Central memory CD8-positive, alpha-beta T cell (primary cell): ENCODE measurements around the gene PCSK1.
"Not testable (repeated sequence)": the region's sequence is repeated elsewhere in the genome, so short reads cannot be mapped to it uniquely, and the experiment has no call there.

Experiments
- ATAC-seq: fragments of 150-1000 bp; cut with Tn5 transposase; replicated peaks from 2 replicates; pipeline ENCODE4 v1.10.0; 2022; ENCODE audit warnings: mild to moderate bottlenecking, moderate FRiP score, moderate number of reproducible peaks; ENCODE audit not compliant: poor library complexity, severe bottlenecking; ENCODE audit errors: extremely low read depth
- DNase-seq, 2 donors: peaks; one replicate each; pipeline ENCODE4 v3.0.0; 2021; ENCODE audit warnings: low spot score in 2 of 2
- H3K27ac Mint-ChIP-seq: one replicate; pipeline ENCODE4 v1.8.0; 2022; ENCODE audit warnings: low read depth, mild to moderate bottlenecking, moderate library complexity, mixed read lengths
- H3K27me3 Mint-ChIP-seq: one replicate; pipeline ENCODE4 v1.8.0; 2022; ENCODE audit warnings: mixed read lengths
- H3K36me3 Mint-ChIP-seq: one replicate; pipeline ENCODE4 v1.8.0; 2022; ENCODE audit warnings: mild to moderate bottlenecking, moderate library complexity, mixed read lengths; ENCODE audit not compliant: insufficient read depth
- H3K4me1 Mint-ChIP-seq: one replicate; pipeline ENCODE4 v1.8.0; 2022; ENCODE audit warnings: mixed read lengths
- H3K4me3 Mint-ChIP-seq: one replicate; pipeline ENCODE4 v1.8.0; 2022; ENCODE audit warnings: mild to moderate bottlenecking, moderate library complexity, mixed read lengths
- H3K9me3 Mint-ChIP-seq: one replicate; pipeline ENCODE4 v1.8.0; 2022; ENCODE audit warnings: mixed read lengths

Gene PCSK1

GRCh38 chr5:96410013-96410412 is 23.0 kb downstream of the PCSK1 start:
- Mint-ChIP-seq H3K4me3 (no peak overlapping the region), H3K27ac (no peak overlapping the region), H3K27me3 (peaks cover 30% of the 10 kb centered on the region), H3K4me1 (no peaks in the 10 kb centered on the region), H3K36me3 (no peaks in the 10 kb centered on the region), H3K9me3 (no peaks in the 10 kb centered on the region)
- no peak for DNase-seq
- no peak for ATAC-seq

DNA sequence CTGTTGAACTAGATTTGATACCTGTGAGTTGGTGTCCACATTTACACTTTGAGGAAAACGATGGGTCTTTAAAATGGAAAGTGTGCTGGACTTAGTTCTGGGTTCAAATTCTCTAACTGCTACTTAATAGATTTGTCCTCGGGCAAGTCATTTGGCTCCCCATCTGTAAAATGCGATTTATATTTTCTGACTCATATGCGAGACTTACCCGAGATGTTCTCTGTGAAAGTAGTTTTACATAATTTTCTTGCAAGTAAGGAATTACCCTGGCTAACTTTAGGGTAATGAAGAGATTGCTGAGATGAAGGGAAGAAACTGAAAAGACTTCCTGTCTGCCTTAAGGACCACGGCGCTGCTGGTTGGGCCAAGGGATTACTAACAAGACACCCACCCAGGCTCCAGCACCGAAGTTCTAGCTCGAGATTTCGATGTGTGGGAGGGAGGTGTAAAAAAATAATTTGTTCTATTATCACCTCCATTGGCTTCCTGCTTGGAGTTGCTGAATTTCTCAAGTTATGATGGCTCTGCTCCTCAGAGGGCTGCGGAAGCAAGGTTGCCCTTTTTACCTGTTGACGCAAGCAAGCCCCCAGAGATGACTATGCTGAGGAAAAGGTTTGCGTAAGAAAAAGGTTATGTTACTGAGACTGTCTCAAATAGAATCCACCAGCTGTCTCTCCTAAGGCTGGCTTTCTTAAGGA is 24.1 kb downstream of the PCSK1 start:
- Mint-ChIP-seq H3K36me3 (no peaks in the 10 kb centered on the region), H3K9me3 (no peaks in the 10 kb centered on the region), H3K27ac (no peak overlapping the region), H3K4me3 (no peak overlapping the region), H3K4me1 (no peaks in the 10 kb centered on the region), H3K27me3 (peaks cover 30% of the 10 kb centered on the region)
- DNase-seq (no peak), ATAC-seq (no peak)

- Mint-ChIP-seq H3K36me3 (no peaks in the 10 kb centered on the region), H3K4me3 (no peak overlapping the region), H3K4me1 (no peaks in the 10 kb centered on the region), H3K27me3 (peaks cover 30% of the 10 kb centered on the region), H3K27ac (no peak overlapping the region), H3K9me3 (no peaks in the 10 kb centered on the region)
- ATAC-seq (no peak), DNase-seq (no peak)
Observed at GRCh38 chr5:96408210-96408777, 24.8 kb downstream of the PCSK1 start.

DNA sequence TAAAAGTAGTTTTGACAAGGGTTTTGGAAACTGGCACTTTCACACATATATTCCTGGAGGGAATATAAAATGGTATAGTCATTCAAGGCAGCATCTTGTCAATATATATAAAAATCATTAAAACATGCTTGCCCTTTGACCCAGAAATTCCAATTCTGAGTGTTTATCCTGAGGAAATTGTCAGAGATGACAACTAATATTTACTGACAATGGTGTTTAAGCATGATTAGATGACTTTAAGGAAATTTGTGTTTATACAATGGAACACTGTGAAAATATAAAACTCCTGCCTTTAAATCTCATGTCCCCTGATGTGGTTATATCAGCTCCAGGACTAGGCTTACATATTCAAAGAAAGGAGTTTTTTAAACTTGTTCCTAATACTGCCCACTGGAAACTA is 25.6 kb downstream of the PCSK1 start:
- ATAC-seq: no peak
- no peak overlapping the region for H3K27ac Mint-ChIP-seq

DNA sequence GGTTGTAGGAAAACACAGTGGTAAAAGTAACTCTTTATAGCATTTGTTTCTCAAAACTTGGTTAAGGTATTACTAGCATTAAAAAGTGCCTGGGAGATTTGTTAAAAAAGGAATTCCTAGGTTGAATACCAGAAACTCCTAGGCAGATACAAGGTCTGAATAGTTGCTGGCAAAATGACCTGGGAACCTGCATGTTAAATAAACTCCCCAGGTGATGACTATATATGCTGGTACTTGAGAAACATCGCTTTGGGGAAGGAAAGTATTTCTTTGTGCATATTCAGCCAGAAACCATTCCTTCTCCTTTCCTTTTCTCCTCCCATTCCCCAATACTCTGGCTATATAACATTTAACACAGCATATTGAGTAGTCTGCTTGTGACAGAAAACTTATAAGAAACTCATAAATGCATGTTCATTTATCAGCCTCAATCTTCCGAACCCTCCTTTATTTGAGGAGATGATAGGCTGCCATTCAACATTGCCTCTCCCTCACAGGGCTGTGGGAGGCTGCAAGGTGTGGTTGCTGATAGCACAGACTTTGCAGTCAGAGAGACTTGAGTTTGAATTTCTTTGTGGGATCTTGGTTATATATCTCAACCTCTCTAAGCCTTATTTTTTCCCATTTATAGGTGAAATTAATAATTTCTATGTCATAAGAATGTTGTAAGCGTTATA is 28.7 kb downstream of the PCSK1 start:
- Mint-ChIP-seq H3K27ac (no peak overlapping the region), H3K4me1 (no peaks in the 10 kb centered on the region), H3K36me3 (no peaks in the 10 kb centered on the region), H3K9me3 (no peaks in the 10 kb centered on the region), H3K4me3 (no peak overlapping the region), H3K27me3 (no peaks in the 10 kb centered on the region)
- ATAC-seq (no peak), DNase-seq (no peak)

More for the DNA sequence above, 25.6 kb downstream of the PCSK1 start:
- DNase-seq: no peak
- Mint-ChIP-seq H3K27me3 (peaks cover 21% of the 10 kb centered on the region), H3K9me3 (no peaks in the 10 kb centered on the region), H3K36me3 (no peaks in the 10 kb centered on the region), H3K4me1 (no peaks in the 10 kb centered on the region), H3K4me3 (no peak overlapping the region)

- ATAC-seq (no peak), DNase-seq (no peak)
- H3K4me3 Mint-ChIP-seq: no peak overlapping the region
- no peaks in the 10 kb centered on the region for H3K4me1 Mint-ChIP-seq
- H3K27me3 Mint-ChIP-seq: no peaks in the 10 kb centered on the region
- no peaks in the 10 kb centered on the region for H3K9me3 Mint-ChIP-seq
- no peak overlapping the region for H3K27ac Mint-ChIP-seq
- H3K36me3 Mint-ChIP-seq: no peaks in the 10 kb centered on the region
Observed at GRCh38 chr5:96402500-96402899, 30.5 kb downstream of the PCSK1 start.

DNA sequence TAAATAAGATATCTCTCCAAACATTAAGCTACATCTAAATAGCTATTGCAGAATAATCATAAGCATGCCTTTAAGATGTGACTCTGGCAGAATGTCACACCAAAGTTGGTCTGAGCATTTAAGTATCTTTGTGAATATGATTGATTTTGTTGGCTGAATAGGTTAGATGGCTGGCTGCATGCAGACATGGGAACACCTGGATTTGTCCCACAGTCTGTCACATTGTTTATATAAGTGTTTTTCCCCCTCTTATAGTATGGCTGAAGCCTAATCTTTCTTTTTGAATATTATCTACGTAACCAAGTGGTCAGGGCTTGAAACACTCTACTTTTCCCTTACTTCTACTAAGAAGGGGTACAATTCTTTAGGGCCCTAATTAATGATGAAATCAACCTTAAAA is 36.2 kb downstream of the PCSK1 start:
- H3K27ac Mint-ChIP-seq: no peak overlapping the region
- peaks cover 31% of the 10 kb centered on the region for H3K27me3 Mint-ChIP-seq
- H3K4me3 Mint-ChIP-seq: no peak overlapping the region

DNA sequence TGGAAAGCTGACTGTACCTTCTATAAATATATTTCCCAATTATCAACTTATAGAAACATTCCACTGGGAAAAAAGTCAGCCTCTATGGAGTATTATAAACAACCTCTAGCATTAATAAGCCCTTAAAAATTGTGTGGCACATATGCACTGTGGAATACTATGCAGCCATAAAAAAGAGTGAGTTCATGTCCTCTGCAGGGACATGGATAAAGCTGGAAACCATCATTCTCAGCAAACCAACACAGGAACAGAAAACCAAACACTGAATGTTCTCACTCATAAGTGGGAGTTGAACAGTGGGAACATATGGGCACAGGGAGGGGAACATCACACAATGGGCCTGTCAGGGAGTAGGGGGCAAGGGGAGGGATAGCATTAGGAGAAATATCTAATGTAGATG is 37.8 kb downstream of the PCSK1 start:
- H3K36me3 Mint-ChIP-seq: not testable (repeated sequence)

More for the DNA sequence above, 36.2 kb downstream of the PCSK1 start:
- DNase-seq (no peak), ATAC-seq (no peak)
- Mint-ChIP-seq H3K36me3 (no peaks in the 10 kb centered on the region), H3K4me1 (no peaks in the 10 kb centered on the region), H3K9me3 (no peaks in the 10 kb centered on the region)

DNA sequence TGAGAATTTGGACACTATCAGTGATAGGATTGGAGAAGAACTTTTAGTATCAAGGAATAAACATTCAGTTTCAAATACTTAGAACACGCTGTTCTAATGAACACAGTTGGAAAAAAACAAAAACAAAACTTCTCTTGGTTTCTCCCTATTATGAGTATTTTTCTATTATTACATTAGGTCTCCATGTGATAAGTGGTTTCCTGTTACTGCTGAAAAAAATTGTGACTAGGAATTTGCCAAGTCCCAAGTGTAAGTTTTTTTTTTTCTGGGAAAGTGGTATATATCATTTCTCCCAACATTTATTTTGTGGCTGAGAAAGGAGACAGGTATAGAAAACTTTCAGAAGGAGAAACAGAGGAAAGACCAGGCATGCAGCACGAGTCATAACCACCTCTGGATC is 41.1 kb downstream of the PCSK1 start:
- Mint-ChIP-seq H3K27ac (no peak overlapping the region), H3K36me3 (no peaks in the 10 kb centered on the region), H3K27me3 (peaks cover 55% of the 10 kb centered on the region), H3K4me1 (no peaks in the 10 kb centered on the region), H3K4me3 (no peak overlapping the region), H3K9me3 (no peaks in the 10 kb centered on the region)
- ATAC-seq (no peak), DNase-seq (no peak)

More for the DNA sequence above, 37.8 kb downstream of the PCSK1 start:
- peaks cover 31% of the 10 kb centered on the region for H3K27me3 Mint-ChIP-seq
- not testable (repeated sequence) for H3K9me3 Mint-ChIP-seq, ATAC-seq, H3K27ac Mint-ChIP-seq, H3K4me1 Mint-ChIP-seq, DNase-seq, H3K4me3 Mint-ChIP-seq

- no peaks in the 10 kb centered on the region for H3K9me3 Mint-ChIP-seq
- H3K4me3 Mint-ChIP-seq: no peak overlapping the region
- H3K27me3 Mint-ChIP-seq: peaks cover 56% of the 10 kb centered on the region
- no peak for DNase-seq
- H3K4me1 Mint-ChIP-seq: no peaks in the 10 kb centered on the region
- no peak for ATAC-seq
- no peak overlapping the region for H3K27ac Mint-ChIP-seq
- H3K36me3 Mint-ChIP-seq: no peaks in the 10 kb centered on the region
Observed at GRCh38 chr5:96388176-96388575, 44.9 kb downstream of the PCSK1 start.

- Mint-ChIP-seq H3K4me3 (no peak overlapping the region), H3K4me1 (no peaks in the 10 kb centered on the region), H3K27ac (no peak overlapping the region), H3K27me3 (peaks cover 56% of the 10 kb centered on the region), H3K36me3 (no peaks in the 10 kb centered on the region), H3K9me3 (no peaks in the 10 kb centered on the region)
- no peak for DNase-seq
- no peak for ATAC-seq
Observed at GRCh38 chr5:96387616-96388015, 45.4 kb downstream of the PCSK1 start.

DNA sequence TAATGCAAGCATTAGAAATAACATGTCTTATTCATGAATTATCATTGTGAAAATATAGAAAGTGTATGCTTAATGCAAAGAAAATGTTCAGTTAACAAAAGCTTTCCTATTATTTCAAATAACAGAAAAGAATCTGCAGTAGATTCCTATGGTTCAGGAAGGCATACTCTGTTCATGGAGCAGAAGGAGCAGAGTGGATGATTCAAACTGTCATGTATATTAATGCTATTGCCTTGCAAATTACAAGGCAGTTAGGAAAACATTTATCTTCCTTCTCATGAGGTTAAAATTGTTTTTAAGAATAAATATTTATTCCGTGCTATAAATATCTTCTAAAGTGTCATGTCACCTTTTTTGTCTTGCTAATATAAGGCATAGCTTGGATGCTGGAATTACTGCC is 47.5 kb downstream of the PCSK1 start:
- H3K4me1 Mint-ChIP-seq: no peaks in the 10 kb centered on the region
- no peak overlapping the region for H3K4me3 Mint-ChIP-seq
- H3K9me3 Mint-ChIP-seq: no peaks in the 10 kb centered on the region
- H3K36me3 Mint-ChIP-seq: no peaks in the 10 kb centered on the region
- DNase-seq: no peak
- H3K27ac Mint-ChIP-seq: no peak overlapping the region
- ATAC-seq: no peak
- peaks cover 66% of the 10 kb centered on the region for H3K27me3 Mint-ChIP-seq

DNA sequence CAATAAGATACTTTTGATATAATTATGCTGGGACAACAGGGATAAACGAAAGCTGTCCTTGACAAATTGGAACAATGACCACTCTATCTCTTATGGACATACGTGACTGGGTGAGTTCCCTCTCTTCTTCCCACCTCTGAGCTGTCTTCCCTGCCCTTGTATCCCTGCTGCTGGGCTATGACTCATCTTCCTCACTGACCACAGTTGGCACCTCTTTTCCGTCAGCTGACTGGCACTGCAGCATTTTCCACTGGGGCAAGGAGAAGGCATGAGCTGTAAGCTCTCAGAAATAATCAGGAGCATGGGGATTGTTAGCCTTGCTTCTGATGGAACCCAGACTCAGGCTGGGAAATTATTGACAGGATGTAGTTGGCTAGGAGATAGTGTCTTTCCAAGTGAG is 48.7 kb downstream of the PCSK1 start:
- no peaks in the 10 kb centered on the region for H3K36me3 Mint-ChIP-seq

More for the DNA sequence above, 48.7 kb downstream of the PCSK1 start:
- DNase-seq (no peak), ATAC-seq (no peak)
- H3K4me3 Mint-ChIP-seq: no peak overlapping the region
- no peak overlapping the region for H3K27ac Mint-ChIP-seq
- H3K9me3 Mint-ChIP-seq: no peaks in the 10 kb centered on the region
- peaks cover 58% of the 10 kb centered on the region for H3K27me3 Mint-ChIP-seq
- no peaks in the 10 kb centered on the region for H3K4me1 Mint-ChIP-seq
